OCI-LY3 (cell line): Measurements from ENCODE around the gene KRT26.

Experiments
- CTCF ChIP-seq: fragments of 200-600, 300-600 bp; sonication (generic); IDR thresholded peaks from 2 replicates; pipeline ENCODE4 v1.5.1; 2014; ENCODE audit warnings: antibody characterized with exemption, low read length, low read depth
- EZH2phosphoT487 ChIP-seq: fragments of 200-600 bp; shearing (Covaris generic); IDR thresholded peaks from 2 replicates; pipeline ENCODE4 v1.6.1; 2018; ENCODE audit warnings: antibody characterized with exemption, mixed run types, low read depth

DNA sequence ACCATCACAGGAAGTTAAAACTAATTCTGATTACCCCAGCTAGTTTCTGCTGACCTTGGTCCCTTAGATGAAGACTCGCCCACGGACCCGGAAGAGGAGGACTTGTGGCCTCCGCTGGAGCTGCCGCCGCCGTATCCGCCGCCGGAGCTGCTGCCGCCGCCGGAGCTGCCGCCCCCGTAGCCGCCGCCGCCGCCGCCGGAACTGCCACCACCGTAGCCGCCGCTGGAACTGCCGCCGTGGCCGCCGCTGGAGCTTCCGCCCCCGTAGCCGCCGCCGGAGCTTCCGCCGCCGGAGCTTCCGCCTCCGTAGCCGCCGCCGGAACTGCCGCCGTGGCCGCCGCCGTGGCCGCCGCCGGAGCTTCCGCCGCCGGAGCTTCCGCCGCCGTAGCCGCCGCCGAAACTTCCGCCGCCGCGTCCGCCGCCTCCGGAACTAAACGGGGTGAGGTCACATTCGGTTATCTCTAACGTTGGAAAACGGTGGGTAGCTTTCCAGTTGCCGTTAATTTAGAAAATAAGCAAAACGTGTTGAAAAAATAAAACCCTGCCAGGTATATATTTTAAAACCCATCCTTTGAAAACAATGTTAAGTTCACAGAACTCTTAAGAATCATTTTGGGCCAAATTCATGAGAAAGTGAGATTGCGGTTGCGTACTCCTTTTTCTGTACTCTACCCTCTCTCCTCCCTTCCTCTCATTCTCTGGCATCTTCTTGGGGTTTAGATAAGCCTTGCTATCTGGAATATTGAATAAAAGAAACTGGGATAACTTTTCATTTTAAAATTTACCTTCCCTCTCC, 46.9 kb upstream of the KRT26 start:
- TF ChIP-seq CTCF (no peak), EZH2phosphoT487 (no peak)
